Thyroid gland (tissue), 4 donors: ENCODE data around the gene GPR173. TPM values are rescaled to one million over a fixed set of nuclear protein-coding genes. Genes with fewer than 3 reads are reported as not detected.

Experiments
- DNase-seq, 2 donors: peaks; one replicate each; pipeline ENCODE4 v3.0.0-alpha.2; 2019
- H3K27ac ChIP-seq, 3 donors: fragments of 200-600 bp; sonication (generic); 1 replicate in 2 of 3; 2 replicates in 1 of 3; pipeline ENCODE4 v1.5.1; 2016 to 2019; ENCODE audit warnings: mild to moderate bottlenecking in 1 of 3, moderate library complexity in 1 of 3
- H3K27me3 ChIP-seq: fragments of 200-600 bp; sonication (generic); one replicate; pipeline ENCODE4 v1.5.1; 2019
- H3K36me3 ChIP-seq, 2 donors: fragments of 200-600 bp; sonication (generic); one replicate each; pipeline ENCODE4 v1.5.1; 2016 to 2019
- H3K4me1 ChIP-seq, 2 donors: fragments of 200-600 bp; sonication (generic); one replicate each; pipeline ENCODE4 v1.5.1; 2017 to 2019
- H3K4me3 ChIP-seq, 3 donors: fragments of 200-600 bp; sonication (generic); replicated peaks in 1 of 3; 1 replicate in 2 of 3; 2 replicates in 1 of 3; pipeline ENCODE4 v1.5.1; 2016; ENCODE audit warnings: mild to moderate bottlenecking in 1 of 3
- H3K9me3 ChIP-seq: fragments of 200-600 bp; sonication (generic); one replicate; pipeline ENCODE4 v1.5.1; 2017
- CTCF ChIP-seq, 6 experiments: fragments of 200-600 bp in 3 of 6; fragments of 450-650 bp in 3 of 6; sonication (generic) in 3 of 6; IDR thresholded peaks; one replicate each; pipeline ENCODE4 v1.5.1; 2016 to 2019; ENCODE audit warnings: antibody characterized with exemption in 6 of 6, mild to moderate bottlenecking in 2 of 6, inconsistent platforms in 1 of 6, moderate library complexity in 1 of 6
- POLR2A ChIP-seq, 2 donors: fragments of 450-650 bp; IDR thresholded peaks; one replicate each; pipeline ENCODE4 v1.6.1; 2017; ENCODE audit warnings: antibody characterized with exemption in 2 of 2, mild to moderate bottlenecking in 2 of 2, moderate library complexity in 1 of 2
- WGBS, 2 donors: methylation state at CpG; one replicate each; pipeline ENCODE4 v1.1.5; 2017; 5-methylcytosine and 5-hydroxymethylcytosine counted together
- intact Hi-C: fragments of 100-400 bp; cut with DNase I; formaldehyde crosslinking; loops from one replicate; pipeline ENCODE4 v1.15.1; 2023
- total RNA-seq, 4 donors: library from RNA; depleted of rRNA; stranded (reverse); fragments of >200 nt; gene quantifications; one replicate each; pipeline ENCODE4 v1.2.3, GENCODE V29; 2016

GPR173 gene
- total RNA-seq, 4 donors from 2014 or later = 0.78 to 1.3 (median 1.1) TPM

- Histone ChIP-seq H3K27me3 (no peaks in the 10 kb centered on the region), H3K4me1 (no peaks in the 10 kb centered on the region), H3K27ac (no peak overlapping the region), H3K4me3 (no peak overlapping the region), H3K9me3 (no peaks in the 10 kb centered on the region), H3K36me3 (no peaks in the 10 kb centered on the region)
- TF ChIP-seq POLR2A (IDR thresholded peaks at IDR 0.05) = no peak
- 8 to 22% methylated on average over 3 to 4 of the region's 4 CpGs for WGBS, 2 donors
- intact Hi-C loops = no loop called here
- no peak for DNase-seq
These were observed 30.0 kb upstream of the GPR173 start for GRCh38 chrX:53018627-53019026.

GRCh38 chrX:53022381-53022780 lies 26.2 kb upstream of the GPR173 start:
- no peak for DNase-seq
- Histone ChIP-seq H3K27me3 (no peaks in the 10 kb centered on the region), H3K9me3 (no peaks in the 10 kb centered on the region), H3K27ac (no peak overlapping the region), H3K36me3 (no peaks in the 10 kb centered on the region), H3K4me1 (no peaks in the 10 kb centered on the region), H3K4me3 (no peak overlapping the region)
- WGBS, 2 donors = 45 to 49% methylated on average over 7 to 8 of the region's 8 CpGs
- intact Hi-C loops = no loop called here
- no peak for TF ChIP-seq CTCF (IDR thresholded peaks at IDR 0.05)
- TF ChIP-seq POLR2A (IDR thresholded peaks at IDR 0.05) = no peak

- no peak for DNase-seq
- no peaks in the 10 kb centered on the region for H3K36me3 ChIP-seq
- no peak overlapping the region for H3K27ac ChIP-seq
- no peak overlapping the region for H3K4me3 ChIP-seq
- no peaks in the 10 kb centered on the region for H3K9me3 ChIP-seq
- no peaks in the 10 kb centered on the region for H3K4me1 ChIP-seq
- H3K27me3 ChIP-seq = no peaks in the 10 kb centered on the region
- intact Hi-C loops = no loop called here
- WGBS, 2 donors = 75 to 100% methylated on average over 1 of the region's 1 CpG
- no peak for TF ChIP-seq POLR2A (IDR thresholded peaks at IDR 0.05)
- TF ChIP-seq CTCF (IDR thresholded peaks at IDR 0.05) = no peak
These were observed 19.9 kb upstream of the GPR173 start for GRCh38 chrX:53028678-53029077.

- TF ChIP-seq POLR2A (IDR thresholded peaks at IDR 0.05) (no peak), CTCF (IDR thresholded peaks at IDR 0.05) (no peak)
- intact Hi-C loops = no loop called here
- WGBS, 2 donors = 37 to 60% methylated on average over 4 of the region's 4 CpGs
These were observed 17.2 kb upstream of the GPR173 start for GRCh38 chrX:53031380-53031779.

GRCh38 chrX:53036149-53036548 lies 12.4 kb upstream of the GPR173 start:
- intact Hi-C loops = no loop called here

More at GRCh38 chrX:53031380-53031779, 17.2 kb upstream of the GPR173 start:
- DNase-seq = no peak
- H3K36me3 ChIP-seq = no peaks in the 10 kb centered on the region
- H3K4me3 ChIP-seq = no peak overlapping the region
- H3K27me3 ChIP-seq = no peaks in the 10 kb centered on the region
- H3K27ac ChIP-seq = no peak overlapping the region
- no peaks in the 10 kb centered on the region for H3K4me1 ChIP-seq
- H3K9me3 ChIP-seq = no peaks in the 10 kb centered on the region

More at GRCh38 chrX:53036149-53036548, 12.4 kb upstream of the GPR173 start:
- no peak for DNase-seq
- Histone ChIP-seq H3K27ac (no peak overlapping the region), H3K36me3 (no peaks in the 10 kb centered on the region), H3K4me3 (no peak overlapping the region), H3K4me1 (no peaks in the 10 kb centered on the region), H3K27me3 (peaks cover 4% of the 10 kb centered on the region), H3K9me3 (no peaks in the 10 kb centered on the region)
- 61 to 71% methylated on average over 5 of the region's 5 CpGs for WGBS, 2 donors
- TF ChIP-seq CTCF (IDR thresholded peaks at IDR 0.05) (no peak), POLR2A (IDR thresholded peaks at IDR 0.05) (no peak)
